Suppressor macrophage (primary cell): ENCODE measurements around the gene LARP7.
"Not testable (repeated sequence)": the region's sequence is repeated elsewhere in the genome, so short reads cannot be mapped to it uniquely, and the experiment has no call there.

Experiments
- DNase-seq, 4 experiments: peaks; one replicate each; pipeline ENCODE4 v3.0.0-alpha.2; 2020 to 2022

LARP7 gene

DNA sequence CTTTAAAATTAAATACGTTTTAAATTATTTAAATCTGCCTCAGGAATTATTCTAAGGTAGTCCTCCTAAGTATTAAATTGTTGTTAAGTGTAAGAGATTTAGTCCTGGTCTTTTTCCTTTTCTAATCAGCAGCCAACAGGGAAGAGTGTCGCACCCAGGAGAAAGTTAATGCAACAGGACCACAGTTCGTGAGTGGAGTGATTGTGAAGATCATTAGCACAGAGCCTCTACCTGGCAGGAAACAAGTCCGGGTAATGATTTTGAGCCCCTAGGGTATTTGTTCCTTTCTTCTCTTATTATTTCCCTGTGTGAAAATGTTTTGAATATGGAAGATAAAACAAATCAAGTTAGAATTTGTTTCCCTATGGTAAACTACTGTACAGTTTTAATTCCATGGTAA, 13.4 kb downstream of the LARP7 start:
- no peak for DNase-seq

DNA sequence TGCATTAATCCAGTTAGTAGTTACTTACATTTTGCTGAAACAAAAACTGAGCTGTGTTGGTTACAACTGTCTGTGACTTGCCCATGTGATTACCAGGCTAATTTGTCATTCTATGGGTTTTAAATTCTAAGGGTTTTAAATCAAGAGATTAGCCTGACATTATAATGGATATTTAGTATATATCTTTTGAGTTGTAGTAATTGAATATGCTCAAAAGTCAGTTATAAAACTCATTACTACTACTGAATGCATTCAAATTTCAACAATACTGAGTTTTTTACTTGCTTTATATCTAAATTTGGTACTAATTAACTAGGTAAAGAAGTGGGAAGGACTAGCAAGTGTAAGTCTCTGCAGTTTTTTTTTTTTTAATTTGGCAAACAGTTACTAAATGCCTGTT, 14.7 kb downstream of the LARP7 start:
- no peak for DNase-seq

DNA sequence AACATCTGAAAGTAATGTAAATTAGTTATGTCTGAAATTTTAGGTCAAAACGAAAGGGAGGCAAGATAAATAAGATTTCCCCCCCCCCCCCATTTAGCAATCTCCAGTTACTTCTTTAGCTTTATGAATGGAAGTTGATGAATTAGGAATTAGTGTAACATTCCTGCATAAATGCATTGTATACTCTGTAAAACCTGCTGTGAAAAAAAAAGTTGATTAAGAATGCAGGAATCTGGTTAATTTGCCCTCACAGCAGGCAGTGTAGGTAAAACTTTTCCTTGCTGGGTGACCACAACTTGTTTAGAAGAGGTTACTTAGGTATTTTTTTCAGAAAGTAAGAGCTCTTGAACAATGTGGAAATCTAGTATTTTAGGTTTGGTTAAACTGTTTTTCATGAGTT, 15.3 kb downstream of the LARP7 start:
- no peak for DNase-seq

DNA sequence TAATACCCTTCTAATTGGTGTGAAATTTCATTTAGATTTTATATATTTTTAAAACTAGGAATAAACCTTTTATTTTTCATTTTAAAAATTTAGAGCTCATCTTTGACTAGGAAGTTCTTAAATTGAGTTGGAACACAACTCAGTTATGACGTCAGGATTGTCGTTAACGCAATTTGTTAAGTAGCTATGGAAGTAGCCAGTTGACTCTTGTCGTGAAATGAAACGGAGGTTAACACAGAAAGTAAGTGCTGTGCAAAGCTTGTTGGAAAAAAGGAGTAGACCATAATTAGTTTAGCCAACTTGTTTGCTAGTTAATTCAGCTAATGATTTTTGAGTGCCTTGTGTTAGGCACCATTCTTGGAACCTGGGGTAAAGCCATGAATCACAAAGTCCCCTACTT, 18.3 kb downstream of the LARP7 start:
- DNase-seq: no peak

DNA sequence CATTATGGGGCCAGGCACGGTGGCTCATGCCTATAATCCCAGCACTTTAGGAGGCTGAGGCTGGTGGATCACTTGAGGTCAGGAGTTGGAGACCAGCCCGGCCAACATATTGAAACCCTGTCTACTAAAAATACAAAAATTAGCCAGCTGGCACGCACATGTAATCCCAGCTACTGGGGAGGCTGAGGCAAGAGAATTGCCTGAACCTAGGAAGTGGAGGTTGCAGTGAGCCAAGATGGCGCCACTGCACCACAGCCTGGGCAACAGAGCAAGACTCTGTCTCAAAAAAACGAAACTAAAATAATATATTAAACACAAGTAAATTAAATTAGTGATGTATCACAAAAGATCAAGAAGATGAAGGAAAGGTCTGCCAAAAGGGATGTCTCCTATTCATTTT, 19.2 kb downstream of the LARP7 start:
- not testable (repeated sequence) for DNase-seq

DNA sequence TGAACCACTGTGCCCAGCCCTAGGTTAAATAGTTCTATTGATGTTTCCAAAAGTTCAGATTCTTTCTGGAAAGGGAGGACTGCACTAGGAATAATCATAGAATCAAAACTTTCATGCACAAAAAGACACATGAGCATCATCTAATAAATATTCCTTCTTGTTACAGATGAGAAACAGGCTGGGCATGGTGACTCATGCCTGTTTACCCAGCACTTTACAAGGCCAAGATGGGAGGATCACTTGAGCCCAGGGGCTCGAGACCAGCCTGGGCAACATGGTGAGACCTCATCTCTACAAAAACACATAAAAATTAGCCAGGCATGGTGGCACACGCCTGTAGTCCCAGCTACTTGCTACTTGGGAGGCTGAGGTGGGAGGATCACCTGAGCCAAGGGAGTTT, 27.7 kb downstream of the LARP7 start:
- no peak for DNase-seq

DNA sequence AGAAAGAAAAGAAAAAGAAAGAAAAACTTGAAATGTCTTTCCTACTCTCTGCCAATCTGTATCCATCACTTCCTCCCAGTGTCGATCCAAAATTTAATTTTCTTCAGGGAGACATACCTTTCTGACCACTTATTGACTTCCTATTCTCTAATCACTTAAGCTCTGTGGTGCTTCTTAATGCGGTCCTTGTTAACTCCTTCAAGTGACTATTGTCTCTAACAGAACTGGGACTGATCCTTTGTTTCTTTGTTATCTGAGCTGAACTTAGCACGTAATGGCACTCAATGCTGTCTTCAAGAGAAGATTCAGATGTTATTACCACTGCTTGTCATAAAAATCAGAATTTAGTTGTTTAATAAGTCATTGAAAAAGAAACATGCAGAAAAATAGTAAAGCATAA, 31.2 kb downstream of the LARP7 start:
- DNase-seq: no peak

DNA sequence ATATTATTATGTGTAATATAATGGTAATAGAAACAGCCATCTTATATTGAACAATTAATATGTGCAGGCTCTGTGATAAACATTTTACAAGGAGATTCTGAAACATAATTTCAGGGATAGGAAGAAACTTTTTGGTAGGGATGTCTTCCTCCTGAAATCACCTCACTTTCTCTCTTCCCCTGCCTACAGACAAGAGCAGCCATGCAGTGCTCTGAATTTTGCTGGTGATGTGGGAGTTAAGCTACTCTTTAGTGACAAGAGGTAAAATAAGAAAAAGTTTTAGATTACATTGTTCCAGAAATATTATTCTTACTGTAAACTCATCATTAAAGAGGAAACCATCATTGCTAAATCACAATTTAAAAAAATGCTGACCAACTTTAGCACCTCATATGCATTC, 36.1 kb downstream of the LARP7 start:
- no peak for DNase-seq

DNA sequence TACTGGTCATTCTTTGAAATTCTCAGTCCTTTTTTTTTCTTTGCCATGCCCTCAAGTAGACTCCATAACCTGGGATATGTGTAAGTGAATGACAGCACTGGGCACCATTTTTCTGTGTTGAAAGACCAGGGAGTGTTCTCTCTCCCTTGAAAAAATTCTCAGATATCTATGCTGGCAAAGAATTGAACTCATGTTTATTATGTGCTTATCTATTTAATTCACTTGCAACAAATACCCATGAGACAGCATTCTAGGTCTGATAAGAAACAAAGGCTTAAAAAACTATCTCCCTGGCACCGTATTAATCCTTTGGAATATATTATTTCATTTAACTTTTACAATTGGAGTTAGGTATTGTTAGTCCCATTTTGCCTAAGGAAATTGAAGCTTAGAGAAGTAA, 36.7 kb downstream of the LARP7 start:
- DNase-seq: no peak

DNA sequence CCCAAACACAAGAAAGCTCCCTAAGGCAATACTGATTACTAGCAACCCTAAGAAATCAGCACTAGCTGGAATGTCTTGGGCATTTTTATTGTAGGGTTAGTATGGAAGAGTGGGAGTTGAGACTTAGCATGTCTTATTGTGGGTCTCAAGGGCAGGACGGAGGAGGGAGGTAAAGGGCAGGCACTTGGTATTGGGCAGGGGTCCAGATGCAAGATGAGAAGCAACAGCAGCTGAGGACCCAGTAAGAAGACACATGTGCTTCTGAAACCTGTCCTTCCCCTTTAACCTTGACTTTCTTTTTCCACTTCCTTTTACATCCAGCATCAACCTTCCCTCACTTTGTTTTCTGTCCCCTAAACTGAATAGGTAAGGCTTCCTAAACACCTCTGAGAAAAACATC, 37.4 kb downstream of the LARP7 start:
- DNase-seq: no peak

DNA sequence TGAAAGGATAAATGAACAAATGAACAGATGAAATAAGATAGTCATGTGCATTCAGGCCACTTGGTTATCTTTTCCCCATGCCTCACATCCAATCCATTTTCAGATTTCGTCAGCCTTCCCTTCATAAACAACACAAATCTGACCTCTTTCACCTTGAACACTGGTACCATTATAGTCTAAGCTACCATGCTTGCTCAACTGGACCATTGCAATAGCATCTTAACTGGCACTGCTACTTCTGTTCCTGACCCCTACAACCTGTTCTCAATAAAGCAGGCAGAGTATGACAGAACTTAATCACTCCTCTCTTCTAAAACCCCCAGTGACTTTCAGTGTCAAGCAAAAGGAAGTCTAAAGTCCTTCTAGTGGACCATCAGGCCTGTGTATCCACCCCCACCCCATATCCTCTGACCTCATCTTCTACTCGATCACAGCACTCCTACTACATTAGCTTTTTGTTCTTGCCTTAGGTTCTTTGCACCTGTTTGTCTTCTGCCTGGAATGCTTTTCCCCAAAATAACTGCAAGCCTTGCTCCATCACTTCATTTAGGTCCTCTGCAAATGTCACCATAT, 40.7 kb downstream of the LARP7 start:
- DNase-seq: no peak

DNA sequence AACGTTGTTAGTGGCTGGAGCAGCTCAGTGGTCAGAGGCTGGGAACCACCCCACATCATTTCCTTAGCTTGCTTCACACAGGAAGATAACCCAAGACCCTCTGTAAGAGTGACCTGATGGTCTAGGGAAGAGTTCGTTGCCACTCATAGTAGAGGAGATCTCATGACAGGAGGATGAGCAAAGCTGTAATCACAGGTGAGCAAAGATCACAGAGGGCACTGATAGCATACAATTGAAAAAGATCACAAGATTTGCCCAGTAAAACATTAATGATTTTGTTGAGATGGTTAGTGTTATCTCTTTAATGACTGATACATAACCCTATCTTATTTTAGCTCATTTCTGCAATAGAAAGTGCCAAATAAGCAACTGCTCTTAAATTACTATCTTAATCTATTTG, 44.1 kb downstream of the LARP7 start:
- no peak for DNase-seq

DNA sequence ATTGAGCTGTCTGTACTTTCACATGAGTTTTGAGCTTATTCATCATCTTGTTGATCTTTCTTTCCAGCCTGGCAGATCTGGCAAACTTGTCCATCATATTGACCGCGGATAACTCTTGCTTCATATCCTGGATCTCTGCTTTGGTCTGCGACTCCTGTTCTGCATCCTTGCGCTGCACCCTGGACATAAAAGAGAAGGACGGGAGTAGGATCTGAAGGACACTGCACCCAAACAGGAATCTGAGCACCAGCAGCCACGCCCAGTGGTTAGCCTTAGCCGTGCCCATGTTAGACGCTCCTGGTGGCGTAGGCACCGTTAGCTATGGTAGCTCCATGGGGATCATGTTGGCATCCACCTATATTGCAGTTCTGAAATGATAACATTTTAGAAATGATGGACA, 56.6 kb downstream of the LARP7 start:
- no peak for DNase-seq

DNA sequence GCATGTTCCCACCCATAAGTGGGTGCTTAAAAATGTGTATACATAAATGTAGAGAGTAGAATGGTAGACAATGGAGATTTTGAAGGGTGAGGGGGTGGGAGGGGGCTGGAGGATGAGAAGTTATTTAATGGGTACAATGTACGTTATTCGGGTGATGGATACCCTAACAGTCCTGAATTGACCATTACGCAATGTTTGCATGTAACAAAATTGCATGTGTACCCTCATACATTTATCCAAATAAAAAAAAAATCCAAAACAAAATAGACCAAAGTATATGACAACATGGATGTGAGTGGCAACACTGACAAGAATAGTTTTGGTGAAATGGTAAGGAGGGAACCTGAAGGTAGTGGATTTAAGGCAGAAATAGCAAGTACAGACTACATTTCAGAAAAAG, 63.7 kb downstream of the LARP7 start:
- DNase-seq: no peak

DNA sequence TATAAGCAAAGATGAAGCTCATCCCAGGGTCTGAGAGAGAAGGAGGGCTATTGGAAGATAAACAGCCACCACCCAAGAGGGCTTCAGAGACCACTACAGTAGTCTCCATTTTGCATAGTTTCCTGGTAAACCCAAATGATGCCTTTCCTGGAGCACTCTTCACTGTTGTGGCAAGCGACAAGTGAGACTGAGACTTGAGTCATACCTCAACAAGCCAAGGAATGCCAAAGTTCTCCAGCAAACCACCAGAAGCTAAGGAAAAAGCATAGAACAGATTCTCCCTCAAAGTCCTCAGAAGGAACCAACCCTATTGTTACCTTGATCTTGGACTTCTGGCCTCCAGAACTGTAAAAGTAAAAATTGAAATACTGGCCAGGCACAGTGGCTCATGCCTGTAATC, 65.9 kb downstream of the LARP7 start:
- DNase-seq: no peak

DNA sequence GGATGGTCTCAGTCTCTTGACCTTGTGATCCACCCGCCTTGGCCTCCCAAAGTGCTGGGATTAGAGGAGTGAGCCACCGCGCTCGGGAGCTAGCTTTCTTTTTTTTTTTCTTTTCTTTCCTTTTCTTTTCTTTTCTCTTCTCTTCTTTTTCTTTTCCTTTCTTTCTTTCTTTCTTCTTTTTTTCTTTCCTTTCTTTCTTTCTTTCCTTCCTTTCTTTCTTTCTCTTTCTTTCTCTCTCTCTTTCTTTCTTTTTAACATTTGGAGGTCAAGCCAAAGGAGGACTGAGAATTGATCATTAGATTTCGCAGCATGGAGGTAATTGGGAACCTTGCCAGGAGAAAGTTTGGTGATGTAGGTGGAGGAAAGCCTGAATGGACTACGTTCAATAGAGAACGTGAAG, 67.4 kb downstream of the LARP7 start:
- no peak for DNase-seq

DNA sequence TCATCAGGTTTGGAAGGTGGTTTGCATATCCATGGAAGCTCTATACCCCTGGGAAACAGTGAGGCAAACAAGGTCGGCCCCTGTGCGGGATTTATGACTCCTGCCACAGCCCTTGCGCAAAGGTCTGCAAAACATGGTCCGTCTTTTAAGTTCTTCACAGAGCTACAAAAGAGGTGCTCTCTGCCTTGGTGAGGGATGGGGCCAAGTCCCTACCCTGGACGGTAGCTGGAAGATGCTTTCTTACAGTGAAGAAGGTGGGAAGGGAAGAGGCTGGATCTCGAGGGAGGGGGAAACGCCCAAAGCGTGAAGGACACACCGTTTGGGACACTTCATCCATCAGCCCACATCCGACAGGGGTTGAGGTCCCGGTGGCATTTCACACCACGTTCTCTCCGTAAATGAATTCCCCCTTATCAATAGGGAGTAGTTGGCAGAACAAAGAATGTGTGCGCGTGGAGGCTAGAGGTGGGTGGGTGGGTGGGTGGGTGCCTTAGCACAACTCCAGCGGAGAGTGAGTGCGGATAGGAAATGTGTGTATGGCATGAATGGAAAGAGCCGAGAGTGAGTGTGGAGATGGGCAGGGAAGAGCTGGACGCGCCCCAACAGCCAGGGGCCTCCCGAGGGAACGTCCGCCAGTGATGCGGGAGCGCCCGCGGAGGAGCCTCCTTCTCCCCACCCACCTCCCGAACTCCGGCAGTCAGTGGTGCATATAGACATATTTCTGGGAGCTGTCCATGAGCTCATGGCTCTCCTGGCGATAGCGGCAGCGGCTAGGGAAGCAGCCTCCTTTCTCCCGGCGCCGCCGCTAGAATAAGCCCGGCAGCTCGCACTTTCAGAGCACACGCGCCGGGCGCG, 68.3 kb downstream of the LARP7 start:
- DNase-seq: peak; percentile 11 to 53 (median 34)

DNA sequence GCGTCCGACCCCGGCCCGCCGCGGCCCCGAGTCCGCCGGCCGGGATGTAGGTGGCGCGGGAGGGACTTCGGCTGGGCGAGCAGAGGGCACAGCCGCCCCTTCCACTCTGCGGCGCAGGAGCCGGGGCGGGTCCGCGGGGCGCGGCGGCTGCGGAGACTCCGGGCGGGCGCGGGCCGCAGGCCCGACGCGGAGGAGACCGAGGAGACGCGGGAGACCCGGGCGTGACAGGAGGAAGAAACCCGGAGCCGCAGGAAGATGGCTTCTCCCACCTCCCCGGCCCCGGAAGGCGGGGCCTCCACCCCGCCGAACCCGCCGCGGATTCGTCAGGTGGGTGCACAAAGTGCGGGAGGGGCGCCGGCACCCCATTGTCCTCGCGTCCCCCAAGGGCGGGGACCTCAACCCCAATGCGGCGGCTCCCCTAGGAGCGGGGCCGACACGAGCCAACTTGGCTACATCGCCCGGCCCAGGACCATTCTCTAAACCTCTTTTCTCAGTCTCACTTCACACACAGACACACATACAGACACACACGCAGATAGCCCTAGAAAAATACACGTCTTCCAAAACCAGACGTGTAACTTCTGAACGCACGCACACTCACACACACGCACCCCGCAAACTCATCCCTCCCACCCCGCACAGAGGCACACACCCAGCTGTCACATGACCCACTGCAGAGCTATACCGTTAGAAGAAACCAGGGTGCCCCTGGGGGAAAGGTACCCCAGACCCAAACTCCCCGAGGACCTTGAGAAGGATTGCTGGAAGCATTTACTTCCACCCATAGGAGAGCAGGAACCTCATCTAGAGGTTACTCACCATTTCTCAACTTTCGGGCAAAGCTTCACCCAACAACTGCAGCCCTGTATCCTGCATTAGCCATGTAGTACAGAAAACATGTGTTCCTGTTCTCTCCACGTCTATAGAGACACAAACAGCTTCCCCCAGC, 69.2 kb downstream of the LARP7 start:
- peak in 3 of 4 experiments; percentile 2 to 11 (median 4) for DNase-seq

DNA sequence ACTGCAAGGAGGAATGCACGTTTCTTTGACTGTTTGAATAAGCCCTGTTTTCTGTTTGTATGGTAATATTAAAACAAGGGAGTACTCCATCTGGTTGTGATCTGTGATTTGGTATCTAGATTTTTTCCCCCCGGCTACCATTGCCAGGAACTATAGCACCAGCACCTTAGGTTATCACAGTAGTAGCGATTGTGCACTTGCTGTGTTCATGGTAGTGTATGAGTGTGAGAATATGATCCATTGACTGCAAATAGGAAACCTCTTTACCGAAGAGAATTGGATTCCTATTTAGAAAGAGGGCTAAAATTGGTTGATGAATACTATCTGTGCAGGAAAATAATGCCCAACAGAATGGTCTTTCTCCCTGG, 69.9 kb downstream of the LARP7 start:
- no peak for DNase-seq
